ENCODE results near the gene ZNF320. TPM values are rescaled to one million over a fixed set of nuclear protein-coding genes. Genes with fewer than 3 reads are reported as not detected.
A peak's percentile ranks its signal among the peaks of the same experiment; 100 is the strongest.
"Not testable (repeated sequence)": the region's sequence is repeated elsewhere in the genome, so short reads cannot be mapped to it uniquely, and the experiment has no call there.

ZNF320 gene
- total and polyA plus RNA-seq, 2 experiments from 2014 or later = 5.6 to 35.0 TPM

- TF ChIP-seq EZH2phosphoT487 (IDR thresholded peaks at IDR 0.05; ENCODE audit: low read depth, severe bottlenecking, unreplicated experiment) (no peak), CTCF (IDR thresholded peaks at IDR 0.05; ENCODE audit: poor library complexity) (no peak), EZH2 (IDR thresholded peaks at IDR 0.05; ENCODE audit: borderline replicate concordance) (no peak)
- H3K79me2 ChIP-seq = peaks cover 40% of the 10 kb centered on the region
- H4K20me1 ChIP-seq (ENCODE audit: insufficient read depth, poor library complexity, severe bottlenecking) = no peaks in the 10 kb centered on the region
- peak overlapping the region; percentile 90 for H2AFZ ChIP-seq
- H3K9me2 ChIP-seq (replicated peaks; ENCODE audit: insufficient read depth) = no peaks in the 10 kb centered on the region
- under 1% methylated on average over 26 of the region's 26 CpGs for WGBS (ENCODE audit: low lambda C conversion rate, missing lambda C conversion rate)
- H3K4me3 ChIP-seq = peak overlapping the region; percentile 85
- peak; percentile 58 for DNase-seq (ENCODE audit: low spot score)
- H3K9me3 ChIP-seq (ENCODE audit: low read depth) = no peaks in the 10 kb centered on the region
- H3K4me1 ChIP-seq (ENCODE audit: insufficient read depth) = peaks cover 19% of the 10 kb centered on the region
- H3K4me2 ChIP-seq = peak overlapping the region; percentile 92
- peak overlapping the region; percentile 90 for H3K27ac ChIP-seq
- no peaks in the 10 kb centered on the region for H3K27me3 ChIP-seq
- no peaks in the 10 kb centered on the region for H3K36me3 ChIP-seq (replicated peaks; ENCODE audit: insufficient read depth, low read depth)
Measured at GRCh38 chr19:52941941-52942385, 44.5 kb upstream of the ZNF320 start.

DNA sequence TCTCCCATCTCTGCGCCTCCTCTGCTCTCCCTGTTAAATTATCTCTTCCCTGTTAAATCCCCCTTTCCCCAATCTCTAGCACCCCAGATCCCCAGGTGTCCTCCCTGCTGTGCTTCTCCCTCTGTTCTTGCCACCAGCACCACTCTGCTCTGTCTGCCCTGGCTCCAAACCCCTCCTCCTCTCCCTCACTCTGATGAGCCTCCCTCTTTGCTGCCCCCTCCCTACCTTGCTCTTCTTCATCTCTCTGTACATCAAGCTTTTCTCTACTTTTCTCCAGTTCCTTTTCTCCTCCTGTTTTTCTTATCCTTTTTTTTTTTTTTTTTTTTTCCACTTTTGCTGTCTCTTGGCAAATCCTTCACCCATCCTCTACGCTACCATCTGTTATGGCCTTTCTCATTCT is 44.1 kb upstream of the ZNF320 start:
- peaks cover 23% of the 10 kb centered on the region for H3K4me1 ChIP-seq (ENCODE audit: insufficient read depth)
- H2AFZ ChIP-seq = peak overlapping the region; percentile 90
- peak overlapping the region; percentile 90 for H3K27ac ChIP-seq
- H3K9me2 ChIP-seq (replicated peaks; ENCODE audit: insufficient read depth); H3K9me3 ChIP-seq (ENCODE audit: low read depth); H3K36me3 ChIP-seq (replicated peaks; ENCODE audit: insufficient read depth, low read depth); DNase-seq (ENCODE audit: low spot score); H4K20me1 ChIP-seq (ENCODE audit: insufficient read depth, poor library complexity, severe bottlenecking); H3K27me3 ChIP-seq: not testable (repeated sequence)
- peaks cover 40% of the 10 kb centered on the region for H3K79me2 ChIP-seq
- H3K4me2 ChIP-seq = peak overlapping the region; percentile 92
- 39% methylated on average over 2 of the region's 2 CpGs for WGBS (ENCODE audit: low lambda C conversion rate, missing lambda C conversion rate)
- peak overlapping the region; percentile 85 for H3K4me3 ChIP-seq

- H3K4me3 ChIP-seq; H3K9me2 ChIP-seq (replicated peaks; ENCODE audit: insufficient read depth): not testable (repeated sequence)
Measured at GRCh38 chr19:52940905-52941304, 43.5 kb upstream of the ZNF320 start.

GRCh38 chr19:52938761-52939160 is 41.3 kb upstream of the ZNF320 start:
- Histone ChIP-seq H3K36me3 (replicated peaks; ENCODE audit: insufficient read depth, low read depth) (peaks cover 2% of the 10 kb centered on the region), H3K4me1 (ENCODE audit: insufficient read depth) (peaks cover 31% of the 10 kb centered on the region), H3K9me2 (replicated peaks; ENCODE audit: insufficient read depth) (no peaks in the 10 kb centered on the region), H3K9me3 (ENCODE audit: low read depth) (no peaks in the 10 kb centered on the region), H3K4me3 (no peak overlapping the region), H3K27me3 (no peaks in the 10 kb centered on the region), H3K79me2 (peaks cover 54% of the 10 kb centered on the region), H3K4me2 (no peak overlapping the region), H4K20me1 (ENCODE audit: insufficient read depth, poor library complexity, severe bottlenecking) (no peaks in the 10 kb centered on the region), H3K27ac (peak overlapping the region; percentile 82), H2AFZ (no peak overlapping the region)
- DNase-seq (ENCODE audit: low spot score) = no peak
- TF ChIP-seq EZH2phosphoT487 (IDR thresholded peaks at IDR 0.05; ENCODE audit: low read depth, severe bottlenecking, unreplicated experiment) = no peak
- no peak for TF ChIP-seq CTCF (IDR thresholded peaks at IDR 0.05; ENCODE audit: poor library complexity)
- WGBS (ENCODE audit: low lambda C conversion rate, missing lambda C conversion rate) = 56% methylated on average over 5 of the region's 5 CpGs

More at GRCh38 chr19:52940905-52941304, 43.5 kb upstream of the ZNF320 start:
- H3K9me3 ChIP-seq (ENCODE audit: low read depth); H4K20me1 ChIP-seq (ENCODE audit: insufficient read depth, poor library complexity, severe bottlenecking); H3K36me3 ChIP-seq (replicated peaks; ENCODE audit: insufficient read depth, low read depth); H2AFZ ChIP-seq; H3K27me3 ChIP-seq; DNase-seq (ENCODE audit: low spot score); H3K27ac ChIP-seq: not testable (repeated sequence)
- Histone ChIP-seq H3K4me2 (peak overlapping the region; percentile 92), H3K4me1 (ENCODE audit: insufficient read depth) (peaks cover 28% of the 10 kb centered on the region), H3K79me2 (peaks cover 40% of the 10 kb centered on the region)
- WGBS (ENCODE audit: low lambda C conversion rate, missing lambda C conversion rate) = 86% methylated on average over 5 of the region's 5 CpGs
